Measurements from ENCODE around the gene FLT3.

FLT3 gene

GRCh38 chr13:28058866-28059613 lies 41.3 kb downstream of the FLT3 start:
- Mint-ChIP-seq H3K36me3 (no peaks in the 10 kb centered on the region), H3K27ac (no peak overlapping the region), H3K27me3 (peaks cover 8% of the 10 kb centered on the region), H3K9me3 (no peaks in the 10 kb centered on the region), H3K4me1 (no peaks in the 10 kb centered on the region), H3K4me3 (no peak overlapping the region)

- H3K27me3 Mint-ChIP-seq = peaks cover 10% of the 10 kb centered on the region
- H3K9me3 Mint-ChIP-seq = no peaks in the 10 kb centered on the region
- H3K4me3 Mint-ChIP-seq = no peak overlapping the region
- H3K4me1 Mint-ChIP-seq = no peaks in the 10 kb centered on the region
- no peaks in the 10 kb centered on the region for H3K36me3 Mint-ChIP-seq
- H3K27ac Mint-ChIP-seq = no peak overlapping the region
Measured at GRCh38 chr13:28056970-28057712, 43.2 kb downstream of the FLT3 start.

- no peaks in the 10 kb centered on the region for H3K4me1 Mint-ChIP-seq
- H3K27ac Mint-ChIP-seq = no peak overlapping the region
- no peaks in the 10 kb centered on the region for H3K9me3 Mint-ChIP-seq
- H3K27me3 Mint-ChIP-seq = peaks cover 10% of the 10 kb centered on the region
- no peaks in the 10 kb centered on the region for H3K36me3 Mint-ChIP-seq
- H3K4me3 Mint-ChIP-seq = no peak overlapping the region
Measured at GRCh38 chr13:28056426-28056825, 44.0 kb downstream of the FLT3 start.

- H3K27me3 Mint-ChIP-seq = peaks cover 10% of the 10 kb centered on the region
- H3K4me3 Mint-ChIP-seq = no peak overlapping the region
- H3K27ac Mint-ChIP-seq = no peak overlapping the region
- H3K36me3 Mint-ChIP-seq = no peaks in the 10 kb centered on the region
- no peaks in the 10 kb centered on the region for H3K4me1 Mint-ChIP-seq
- no peaks in the 10 kb centered on the region for H3K9me3 Mint-ChIP-seq
Measured at GRCh38 chr13:28055357-28055756, 45.0 kb downstream of the FLT3 start.

GRCh38 chr13:28052945-28053344 lies 47.4 kb downstream of the FLT3 start:
- Mint-ChIP-seq H3K27me3 (peaks cover 10% of the 10 kb centered on the region), H3K36me3 (no peaks in the 10 kb centered on the region), H3K4me1 (peaks cover 2% of the 10 kb centered on the region), H3K4me3 (no peak overlapping the region), H3K9me3 (no peaks in the 10 kb centered on the region), H3K27ac (no peak overlapping the region)

- Mint-ChIP-seq H3K36me3 (no peaks in the 10 kb centered on the region), H3K9me3 (no peaks in the 10 kb centered on the region), H3K4me3 (no peak overlapping the region), H3K27me3 (peaks cover 5% of the 10 kb centered on the region), H3K27ac (no peak overlapping the region), H3K4me1 (peaks cover 4% of the 10 kb centered on the region)
Measured at GRCh38 chr13:28049880-28050875, 50.2 kb downstream of the FLT3 start.

GRCh38 chr13:28049215-28049614 lies 51.2 kb downstream of the FLT3 start:
- H3K36me3 Mint-ChIP-seq = no peaks in the 10 kb centered on the region
- peaks cover 4% of the 10 kb centered on the region for H3K4me1 Mint-ChIP-seq
- H3K9me3 Mint-ChIP-seq = no peaks in the 10 kb centered on the region
- H3K4me3 Mint-ChIP-seq = no peak overlapping the region
- H3K27ac Mint-ChIP-seq = no peak overlapping the region
- H3K27me3 Mint-ChIP-seq = peaks cover 4% of the 10 kb centered on the region

GRCh38 chr13:28048768-28049167 lies 51.6 kb downstream of the FLT3 start:
- peaks cover 4% of the 10 kb centered on the region for H3K4me1 Mint-ChIP-seq
- no peak overlapping the region for H3K4me3 Mint-ChIP-seq
- no peaks in the 10 kb centered on the region for H3K9me3 Mint-ChIP-seq
- H3K36me3 Mint-ChIP-seq = no peaks in the 10 kb centered on the region
- no peak overlapping the region for H3K27ac Mint-ChIP-seq
- H3K27me3 Mint-ChIP-seq = peaks cover 2% of the 10 kb centered on the region

- Mint-ChIP-seq H3K27me3 (peaks cover 1% of the 10 kb centered on the region), H3K9me3 (no peaks in the 10 kb centered on the region), H3K4me3 (no peak overlapping the region), H3K4me1 (peaks cover 4% of the 10 kb centered on the region), H3K36me3 (no peaks in the 10 kb centered on the region), H3K27ac (no peak overlapping the region)
Measured at GRCh38 chr13:28047757-28048388, 52.5 kb downstream of the FLT3 start.

- Mint-ChIP-seq H3K4me3 (no peak overlapping the region), H3K27me3 (peaks cover 3% of the 10 kb centered on the region), H3K36me3 (no peaks in the 10 kb centered on the region), H3K9me3 (no peaks in the 10 kb centered on the region), H3K27ac (no peak overlapping the region), H3K4me1 (peaks cover 4% of the 10 kb centered on the region)
Measured at GRCh38 chr13:28046981-28047380, 53.4 kb downstream of the FLT3 start.

GRCh38 chr13:28045861-28046260 lies 54.5 kb downstream of the FLT3 start:
- no peaks in the 10 kb centered on the region for H3K9me3 Mint-ChIP-seq
- no peak overlapping the region for H3K4me3 Mint-ChIP-seq
- peaks cover 4% of the 10 kb centered on the region for H3K27me3 Mint-ChIP-seq
- peaks cover 4% of the 10 kb centered on the region for H3K4me1 Mint-ChIP-seq
- no peak overlapping the region for H3K27ac Mint-ChIP-seq
- no peaks in the 10 kb centered on the region for H3K36me3 Mint-ChIP-seq

- peaks cover 9% of the 10 kb centered on the region for H3K27me3 Mint-ChIP-seq
- no peak overlapping the region for H3K27ac Mint-ChIP-seq
- no peak overlapping the region for H3K4me3 Mint-ChIP-seq
- no peaks in the 10 kb centered on the region for H3K36me3 Mint-ChIP-seq
- H3K9me3 Mint-ChIP-seq = no peaks in the 10 kb centered on the region
- H3K4me1 Mint-ChIP-seq = peaks cover 4% of the 10 kb centered on the region
Measured at GRCh38 chr13:28044608-28045007, 55.8 kb downstream of the FLT3 start.

GRCh38 chr13:28043224-28043623 lies 57.2 kb downstream of the FLT3 start:
- Mint-ChIP-seq H3K27me3 (peaks cover 11% of the 10 kb centered on the region), H3K36me3 (no peaks in the 10 kb centered on the region), H3K9me3 (no peaks in the 10 kb centered on the region), H3K4me3 (no peak overlapping the region), H3K4me1 (peaks cover 4% of the 10 kb centered on the region), H3K27ac (no peak overlapping the region)

GRCh38 chr13:28041501-28041900 lies 58.9 kb downstream of the FLT3 start:
- Mint-ChIP-seq H3K27me3 (peaks cover 11% of the 10 kb centered on the region), H3K4me1 (no peaks in the 10 kb centered on the region), H3K36me3 (no peaks in the 10 kb centered on the region), H3K27ac (no peak overlapping the region), H3K9me3 (no peaks in the 10 kb centered on the region), H3K4me3 (no peak overlapping the region)

- H3K36me3 Mint-ChIP-seq = no peaks in the 10 kb centered on the region
- H3K27ac Mint-ChIP-seq = no peak overlapping the region
- peaks cover 12% of the 10 kb centered on the region for H3K27me3 Mint-ChIP-seq
- no peaks in the 10 kb centered on the region for H3K4me1 Mint-ChIP-seq
- no peaks in the 10 kb centered on the region for H3K9me3 Mint-ChIP-seq
- H3K4me3 Mint-ChIP-seq = no peak overlapping the region
Measured at GRCh38 chr13:28041031-28041461, 59.3 kb downstream of the FLT3 start.
